Stimulated activated CD4-positive, alpha-beta T cell treated with anti-CD3 and anti-CD28 coated beads, Interleukin-2, amount 100 ng/mL, for 4 hours (primary cell): Measurements from ENCODE around the gene MRPS18A.
"Not testable (repeated sequence)": the region's sequence is repeated elsewhere in the genome, so short reads cannot be mapped to it uniquely, and the experiment has no call there.

Source experiments
- DNase-seq: peaks from one replicate; pipeline ENCODE4 v3.0.0-alpha.2; 2020; ENCODE audit warnings: low read depth

The MRPS18A gene

DNA sequence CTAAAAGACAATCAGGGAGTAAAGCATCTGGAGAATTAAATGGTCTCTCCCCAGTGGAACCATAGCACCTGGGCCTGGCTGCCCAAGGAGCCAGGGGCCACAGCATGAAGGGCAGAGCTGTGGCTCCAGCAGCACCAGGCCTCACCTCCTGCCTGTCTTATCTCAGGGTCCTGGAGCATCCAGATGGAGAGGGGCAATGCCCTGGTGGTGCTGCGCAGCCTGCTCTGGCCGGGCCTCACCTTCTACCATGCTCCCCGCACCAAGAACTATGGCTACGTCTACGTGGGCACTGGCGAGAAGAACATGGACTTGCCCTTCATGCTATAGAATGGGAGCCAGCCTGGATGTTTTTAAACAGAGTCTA is 17.0 kb downstream of the MRPS18A start:
- no peak for DNase-seq

- no peak for DNase-seq
Measured at GRCh38 chr6:43669922-43670622, 17.5 kb downstream of the MRPS18A start.

DNA sequence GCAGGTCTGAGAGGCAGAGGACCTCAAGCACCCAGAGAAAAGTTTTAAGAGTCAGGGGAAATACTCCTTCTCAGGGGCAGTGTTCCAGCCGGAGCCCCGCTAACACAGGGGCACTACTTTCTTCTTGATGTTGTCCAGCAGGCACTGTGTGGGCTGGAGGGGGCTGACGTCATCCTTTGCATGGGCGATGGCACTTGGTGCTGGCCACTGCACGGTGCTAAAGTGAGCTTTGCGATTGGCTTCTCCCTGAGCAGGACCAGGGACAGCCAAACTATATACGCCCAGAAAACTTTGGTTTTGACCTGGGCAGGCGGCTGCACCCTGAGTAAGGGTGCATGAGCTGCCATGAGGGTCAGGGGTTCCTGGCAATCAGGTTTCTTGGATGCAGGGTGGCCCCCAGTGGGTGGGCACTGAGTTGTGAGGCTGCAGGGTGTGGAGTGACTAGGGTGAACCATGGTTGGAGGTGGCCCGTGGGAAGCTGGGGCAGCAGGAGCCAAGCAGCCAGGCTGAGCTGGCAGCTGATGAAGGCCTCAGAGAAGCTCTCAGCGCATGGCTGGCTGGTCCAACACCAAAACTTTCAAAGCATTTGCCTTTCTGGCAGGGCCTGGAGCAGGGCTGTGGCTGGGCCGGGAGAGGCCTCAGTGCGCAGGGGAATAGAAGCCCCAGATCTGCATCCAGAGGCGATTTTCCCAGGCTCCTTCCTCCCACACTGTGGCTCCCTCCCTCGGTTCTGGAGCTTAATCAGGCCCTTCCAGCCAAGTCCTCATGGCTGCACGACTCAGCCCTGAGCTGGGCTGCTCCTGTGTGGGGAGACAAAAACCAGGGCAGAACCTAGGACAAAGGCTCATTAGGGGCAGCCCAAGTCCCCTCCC is 18.3 kb downstream of the MRPS18A start:
- DNase-seq, result no peak

- no peak for DNase-seq
Measured at GRCh38 chr6:43668151-43669028, 19.2 kb downstream of the MRPS18A start.

GRCh38 chr6:43667245-43668150 is 20.1 kb downstream of the MRPS18A start:
- peak; percentile 69 for DNase-seq

- DNase-seq, result no peak
Measured at GRCh38 chr6:43666196-43666920, 21.2 kb downstream of the MRPS18A start.

GRCh38 chr6:43665376-43665775 is 22.2 kb downstream of the MRPS18A start:
- DNase-seq, result no peak

DNA sequence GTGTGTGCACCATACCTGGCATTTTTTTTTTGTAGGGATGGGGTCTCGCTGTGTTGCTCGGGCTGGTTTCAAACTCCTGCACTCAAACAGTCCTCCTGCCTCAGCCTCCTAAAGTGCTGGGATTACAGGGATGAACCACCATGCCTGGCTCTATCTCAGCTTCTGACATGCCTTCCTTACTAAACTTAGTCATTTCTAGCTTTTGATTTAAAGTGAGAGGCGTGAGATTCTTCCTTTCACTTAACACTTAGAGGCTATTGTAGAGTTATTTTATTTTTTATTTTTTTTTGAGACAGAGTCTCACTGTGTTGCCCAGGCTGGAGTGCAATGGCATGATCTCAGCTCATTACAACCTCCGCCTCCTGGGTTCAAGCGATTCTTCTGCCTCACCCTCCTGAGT is 24.6 kb downstream of the MRPS18A start:
- DNase-seq, result not testable (repeated sequence)

DNA sequence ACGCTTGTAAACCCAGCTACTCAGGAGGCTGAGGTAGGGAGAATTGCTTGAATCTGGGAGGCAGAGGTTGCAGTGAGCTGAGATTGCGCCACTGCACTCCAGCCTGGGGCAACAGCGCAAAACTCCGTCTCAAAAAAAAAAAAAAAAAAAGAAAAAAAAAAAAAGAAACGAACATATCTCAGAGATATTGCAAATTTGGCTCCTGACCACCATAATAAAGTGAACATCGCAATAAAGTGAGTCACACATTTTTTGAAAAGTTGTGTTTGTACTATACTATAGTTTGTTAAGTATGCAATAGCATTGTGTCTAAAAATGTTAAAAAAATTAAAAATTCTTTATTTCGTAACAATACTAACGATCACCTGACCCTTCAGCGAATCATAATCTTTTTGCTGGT is 29.4 kb downstream of the MRPS18A start:
- DNase-seq, result no peak

DNA sequence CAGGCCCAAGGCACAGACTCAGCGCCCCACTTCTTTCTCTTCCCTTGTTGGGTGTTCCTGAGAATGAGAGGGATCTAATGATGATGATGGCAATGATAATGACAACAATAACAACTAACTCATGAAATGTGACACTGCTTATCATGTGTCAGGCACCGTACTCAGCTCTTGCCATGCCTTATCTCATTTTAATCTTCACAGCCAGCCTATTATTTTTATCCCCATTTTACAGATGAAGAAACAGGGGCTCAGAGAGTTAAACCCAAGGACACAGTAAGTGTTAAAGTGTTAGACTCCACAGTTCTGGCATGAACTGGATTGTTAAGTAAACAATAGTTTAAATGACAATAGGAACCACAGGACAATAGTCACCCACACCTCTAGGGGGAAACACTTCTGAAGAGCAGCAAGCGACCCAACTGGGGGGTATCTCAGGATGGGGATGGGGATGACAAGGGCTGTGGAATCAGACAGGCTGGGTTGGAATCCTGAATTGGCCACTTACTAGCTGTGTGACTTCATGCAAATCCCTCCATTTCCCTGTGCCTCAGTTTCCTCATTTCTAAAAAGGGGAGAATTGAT is 30.3 kb downstream of the MRPS18A start:
- DNase-seq, result no peak

- DNase-seq, result not testable (repeated sequence)
Measured at GRCh38 chr6:43652822-43653221, 34.8 kb downstream of the MRPS18A start.

DNA sequence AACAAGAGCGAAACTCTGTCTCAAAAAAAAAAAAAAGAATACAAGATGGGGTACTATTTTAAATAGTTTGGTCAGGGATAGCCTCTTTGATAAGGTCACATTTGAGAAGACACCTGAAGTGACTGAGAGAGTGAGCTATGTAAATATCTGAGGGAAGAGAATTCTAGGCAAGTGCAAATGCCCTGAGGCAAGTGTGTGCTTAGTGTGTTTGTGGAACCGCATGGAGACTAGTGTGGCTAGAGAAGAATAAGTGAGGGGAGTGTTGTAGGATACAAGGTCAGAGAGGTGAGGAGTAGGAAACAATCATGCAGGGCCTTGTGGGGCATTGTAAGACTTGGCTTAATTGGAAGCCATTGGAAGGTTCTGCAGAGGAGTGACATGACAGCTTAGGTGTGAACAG is 39.3 kb downstream of the MRPS18A start:
- DNase-seq, result no peak

GRCh38 chr6:43647613-43648012 is 40.0 kb downstream of the MRPS18A start:
- DNase-seq, result no peak

GRCh38 chr6:43645613-43645964 is 42.0 kb downstream of the MRPS18A start:
- DNase-seq, result no peak

GRCh38 chr6:43644940-43645612 is 42.5 kb downstream of the MRPS18A start, which contains the start of gene RSPH9:
Gene RSPH9 (plus strand): TSS chr6:43645036. CDS start chr6:43645099, 63 bp downstream.
- peak; percentile 42 for DNase-seq

DNA sequence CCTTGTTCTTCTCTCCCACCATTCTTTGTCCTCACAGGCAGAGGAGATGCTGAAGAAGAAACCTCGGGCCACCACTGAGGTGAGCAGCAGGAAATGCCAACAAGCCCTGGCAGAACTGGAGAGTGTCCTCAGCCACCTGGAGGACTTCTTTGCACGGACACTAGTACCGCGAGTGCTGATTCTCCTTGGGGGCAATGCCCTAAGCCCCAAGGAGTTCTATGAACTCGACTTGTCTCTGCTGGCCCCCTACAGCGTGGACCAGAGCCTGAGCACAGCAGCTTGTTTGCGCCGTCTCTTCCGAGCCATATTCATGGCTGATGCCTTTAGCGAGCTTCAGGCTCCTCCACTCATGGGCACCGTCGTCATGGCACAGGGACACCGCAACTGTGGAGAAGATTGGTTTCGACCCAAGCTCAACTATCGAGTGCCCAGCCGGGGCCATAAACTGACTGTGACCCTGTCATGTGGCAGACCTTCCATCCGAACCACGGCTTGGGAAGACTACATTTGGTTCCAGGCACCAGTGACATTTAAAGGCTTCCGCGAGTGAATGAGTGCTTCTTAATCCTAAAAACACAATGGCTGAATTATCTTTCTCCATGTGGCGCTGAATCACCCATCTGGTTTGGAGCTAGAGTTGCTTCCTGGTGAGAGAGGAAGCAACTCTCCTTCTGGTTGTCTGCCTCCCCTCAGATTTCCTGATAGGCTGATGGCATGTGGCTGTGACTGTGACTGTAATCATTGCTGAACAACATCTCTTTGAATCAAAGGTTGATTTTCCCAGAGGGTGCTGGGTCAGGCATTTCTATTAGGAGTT is 47.4 kb downstream of the MRPS18A start:
- no peak for DNase-seq

- DNase-seq, result no peak
Measured at GRCh38 chr6:43636308-43636659, 51.3 kb downstream of the MRPS18A start.

- DNase-seq, result peak; percentile 83
Measured at GRCh38 chr6:43635387-43636307, 51.9 kb downstream of the MRPS18A start, which contains the start of gene MAD2L1BP. Gene MAD2L1BP (plus strand): TSS chr6:43635840. CDS start chr6:43635876, 36 bp downstream.
